Epithelial cell of esophagus (primary cell): Measurements from ENCODE around the gene MANBA.
A peak's percentile ranks its signal among the peaks of the same experiment; 100 is the strongest.
"Not testable (repeated sequence)": the region's sequence is repeated elsewhere in the genome, so short reads cannot be mapped to it uniquely, and the experiment has no call there.

Experiments used
- DNase-seq: peaks from one replicate; pipeline ENCODE4 v3.0.0; 2010; ENCODE audit warnings: low read depth
- H3K4me3 ChIP-seq: 2 replicates; pipeline ENCODE4 v1.5.1; 2011; ENCODE audit warnings: mild to moderate bottlenecking, low read length, control low read depth
- TF ChIP-seq, protein P1 (sequence below): IDR thresholded peaks from 2 replicates; pipeline ENCODE4 v1.5.1; 2011; ENCODE audit warnings: low read depth, mild to moderate bottlenecking, low read length, control low read depth, inconsistent platforms; ENCODE audit not compliant: insufficient read depth; ENCODE audit errors: missing control alignments

MANBA gene

DNA sequence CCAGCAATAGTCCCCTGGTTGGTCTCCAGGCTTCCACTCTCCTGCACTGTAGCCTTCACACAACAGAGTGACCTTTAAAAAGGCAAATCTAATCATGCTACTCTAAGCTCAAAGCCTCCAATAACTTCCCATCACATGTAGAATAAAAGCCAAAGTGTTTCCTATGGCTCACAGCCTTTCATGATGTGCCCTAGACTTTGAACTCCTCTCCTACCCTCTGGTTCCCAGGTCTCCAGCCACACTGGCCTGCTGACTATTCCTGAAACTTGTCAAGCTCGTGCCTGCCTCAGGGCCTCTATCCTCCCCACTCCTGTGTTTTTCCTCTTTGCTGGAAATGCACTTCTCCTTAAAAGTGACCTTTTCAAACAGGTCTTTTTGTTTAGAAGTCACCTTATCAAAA, 3.1 kb downstream of the MANBA start:
- H3K4me3 ChIP-seq = no peak overlapping the region
- TF ChIP-seq, protein P1, sequence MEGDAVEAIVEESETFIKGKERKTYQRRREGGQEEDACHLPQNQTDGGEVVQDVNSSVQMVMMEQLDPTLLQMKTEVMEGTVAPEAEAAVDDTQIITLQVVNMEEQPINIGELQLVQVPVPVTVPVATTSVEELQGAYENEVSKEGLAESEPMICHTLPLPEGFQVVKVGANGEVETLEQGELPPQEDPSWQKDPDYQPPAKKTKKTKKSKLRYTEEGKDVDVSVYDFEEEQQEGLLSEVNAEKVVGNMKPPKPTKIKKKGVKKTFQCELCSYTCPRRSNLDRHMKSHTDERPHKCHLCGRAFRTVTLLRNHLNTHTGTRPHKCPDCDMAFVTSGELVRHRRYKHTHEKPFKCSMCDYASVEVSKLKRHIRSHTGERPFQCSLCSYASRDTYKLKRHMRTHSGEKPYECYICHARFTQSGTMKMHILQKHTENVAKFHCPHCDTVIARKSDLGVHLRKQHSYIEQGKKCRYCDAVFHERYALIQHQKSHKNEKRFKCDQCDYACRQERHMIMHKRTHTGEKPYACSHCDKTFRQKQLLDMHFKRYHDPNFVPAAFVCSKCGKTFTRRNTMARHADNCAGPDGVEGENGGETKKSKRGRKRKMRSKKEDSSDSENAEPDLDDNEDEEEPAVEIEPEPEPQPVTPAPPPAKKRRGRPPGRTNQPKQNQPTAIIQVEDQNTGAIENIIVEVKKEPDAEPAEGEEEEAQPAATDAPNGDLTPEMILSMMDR = no peak
- DNase-seq = peak; percentile 13

DNA sequence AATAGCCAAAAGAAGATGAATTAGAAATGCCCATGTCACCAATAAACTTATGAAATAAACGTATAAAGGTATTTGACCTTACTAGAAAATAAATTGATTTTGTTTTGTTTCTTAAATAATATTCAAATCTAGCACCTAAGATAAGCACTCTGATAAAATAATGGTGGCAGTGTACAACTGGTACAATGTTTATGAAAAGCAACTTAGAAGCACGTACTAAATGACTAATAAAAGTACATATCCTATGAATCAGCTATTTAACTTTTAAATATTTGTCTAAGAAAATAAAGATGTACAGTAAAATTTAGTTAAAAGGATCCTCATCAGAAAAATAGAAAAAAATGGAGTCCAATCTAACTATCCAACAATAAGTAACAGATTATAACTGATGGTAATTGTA, 6.7 kb downstream of the MANBA start:
- TF ChIP-seq, protein P1 = no peak
- H3K4me3 ChIP-seq = no peak overlapping the region
- DNase-seq = no peak

DNA sequence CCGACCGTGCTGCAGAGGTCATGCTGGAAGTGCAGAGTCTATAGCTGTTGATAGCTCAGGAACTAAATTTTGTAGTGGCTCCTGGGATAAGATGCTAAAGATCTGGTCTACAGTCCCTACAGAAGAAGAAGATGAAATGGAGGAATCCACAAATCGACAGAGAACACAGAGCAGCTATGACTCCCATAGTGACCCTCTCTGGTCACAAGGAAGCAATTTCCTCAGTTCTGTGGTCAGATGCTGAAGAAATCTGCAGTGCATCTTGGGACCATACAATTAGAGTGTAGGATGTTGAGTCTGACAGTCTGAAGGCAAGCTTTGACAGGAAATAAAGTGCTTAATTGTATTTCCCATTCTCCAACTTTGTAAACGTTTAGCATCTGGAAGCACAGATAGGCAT, 8.8 kb downstream of the MANBA start:
- DNase-seq = no peak
- H3K4me3 ChIP-seq = no peak overlapping the region
- TF ChIP-seq, protein P1 = no peak

DNA sequence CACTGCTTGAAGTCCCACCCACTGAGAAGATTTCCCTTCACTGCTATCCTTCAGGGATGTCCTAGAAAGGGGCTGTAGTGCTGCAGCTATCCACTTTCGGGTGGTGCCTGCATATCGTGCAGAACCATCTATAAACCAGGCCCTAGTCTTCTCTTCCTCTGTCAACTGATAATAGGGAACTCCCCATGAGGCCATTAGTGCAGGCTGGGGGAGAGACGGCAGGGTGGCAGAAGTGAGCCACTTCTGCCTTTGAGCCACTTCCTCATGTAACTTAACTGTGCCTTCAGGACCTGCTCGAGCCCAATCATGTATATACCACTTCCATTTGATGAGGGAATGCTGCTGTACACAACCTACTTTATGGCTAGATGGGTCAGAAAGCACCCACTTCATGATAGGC, 17.4 kb downstream of the MANBA start:
- DNase-seq, H3K4me3 ChIP-seq: not testable (repeated sequence)

DNA sequence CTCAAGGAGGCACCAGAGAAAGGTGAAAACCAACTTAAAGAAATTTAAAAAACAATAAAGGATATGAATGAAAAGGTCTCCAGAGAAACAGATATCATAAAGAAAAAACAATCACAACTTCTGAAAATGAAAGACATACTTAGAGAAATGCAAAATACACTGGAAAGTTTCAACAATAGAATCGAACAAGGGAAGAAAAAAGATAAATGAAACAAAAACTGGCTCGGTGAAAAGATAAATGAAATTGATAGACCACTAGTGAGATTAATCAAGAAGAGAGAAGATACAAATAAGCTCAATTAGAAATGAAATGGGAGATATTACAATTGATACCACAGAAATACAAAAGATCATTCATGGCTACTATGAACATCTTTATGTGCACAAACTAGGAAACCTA, 22.0 kb downstream of the MANBA start:
- DNase-seq, H3K4me3 ChIP-seq: not testable (repeated sequence)

DNA sequence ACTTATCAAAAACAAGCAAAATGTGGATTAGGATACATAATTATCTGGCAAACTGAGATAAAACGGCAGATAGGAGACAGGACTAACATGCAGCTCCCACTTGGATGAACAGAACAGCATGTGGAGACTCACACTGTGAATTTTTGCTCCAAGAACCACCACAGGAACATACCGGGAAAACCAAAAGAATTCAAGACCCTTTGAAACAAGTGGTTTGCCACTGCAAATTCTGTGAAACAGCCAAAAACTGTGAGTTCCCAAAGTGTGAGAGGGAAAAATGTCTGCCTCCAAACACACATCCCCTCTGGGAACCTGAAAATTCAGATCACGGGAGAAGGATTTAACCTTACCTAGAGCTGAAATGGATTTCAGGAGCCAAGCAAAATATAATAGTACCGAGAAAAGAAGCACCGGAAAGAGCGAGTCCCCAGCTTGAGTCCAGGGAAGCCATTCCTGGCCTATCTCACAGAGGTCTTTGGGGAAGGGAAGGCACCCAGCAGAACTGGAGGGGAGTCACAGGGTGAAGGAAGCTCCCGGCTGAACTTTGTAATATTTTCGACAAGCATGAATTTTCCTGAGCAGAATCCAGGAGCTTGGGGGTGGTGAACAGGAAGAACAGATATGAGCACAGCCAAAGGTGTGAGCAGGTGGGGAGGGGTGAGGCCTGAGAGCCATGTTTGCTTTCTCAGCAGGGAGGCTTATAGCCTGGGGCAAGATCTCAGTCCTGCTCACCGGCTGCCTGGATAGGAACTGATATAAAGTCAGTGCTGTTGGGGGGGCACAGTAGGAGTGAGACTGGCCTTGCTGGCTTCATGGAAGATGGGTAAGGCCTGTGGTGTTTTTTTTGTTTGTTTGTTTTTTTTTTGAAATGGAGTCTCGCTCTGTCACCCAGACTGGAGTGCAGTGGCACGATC, 23.9 kb downstream of the MANBA start:
- no peak overlapping the region for H3K4me3 ChIP-seq
- TF ChIP-seq, protein P1 = no peak

DNA sequence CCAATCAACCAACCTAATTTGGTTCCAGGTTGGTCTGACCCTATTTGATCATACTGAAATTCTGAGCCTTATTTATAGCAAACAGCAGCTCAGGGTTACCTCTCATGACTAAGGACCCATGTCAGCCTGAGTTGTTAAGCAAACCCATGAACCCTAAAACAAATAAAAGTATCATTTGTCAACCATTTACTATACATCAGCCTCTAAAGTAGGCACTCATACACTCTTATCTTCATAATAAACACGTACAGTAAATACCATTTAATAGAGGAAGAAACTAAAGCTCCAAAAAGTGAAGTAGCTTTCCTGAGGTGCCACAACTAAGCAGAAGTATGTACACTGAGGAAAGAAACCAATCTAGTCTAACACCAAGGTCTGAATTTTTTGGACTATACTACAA, 25.2 kb downstream of the MANBA start:
- H3K4me3 ChIP-seq = no peak overlapping the region
- TF ChIP-seq, protein P1 = no peak
- no peak for DNase-seq

More for the DNA sequence above, 23.9 kb downstream of the MANBA start:
- DNase-seq = peak; percentile 51
